GM12801 (cell line): ENCODE measurements around the gene GSX1.

Source experiments
- CTCF ChIP-seq: IDR thresholded peaks from one replicate; pipeline ENCODE4 v1.5.1; 2011; ENCODE audit warnings: control low read depth; ENCODE audit not compliant: insufficient read length; ENCODE audit errors: extremely low read depth

GSX1 gene

GRCh38 chr13:27839809-27840467 is 47.7 kb downstream of the GSX1 start:
- TF ChIP-seq CTCF, result no peak

DNA sequence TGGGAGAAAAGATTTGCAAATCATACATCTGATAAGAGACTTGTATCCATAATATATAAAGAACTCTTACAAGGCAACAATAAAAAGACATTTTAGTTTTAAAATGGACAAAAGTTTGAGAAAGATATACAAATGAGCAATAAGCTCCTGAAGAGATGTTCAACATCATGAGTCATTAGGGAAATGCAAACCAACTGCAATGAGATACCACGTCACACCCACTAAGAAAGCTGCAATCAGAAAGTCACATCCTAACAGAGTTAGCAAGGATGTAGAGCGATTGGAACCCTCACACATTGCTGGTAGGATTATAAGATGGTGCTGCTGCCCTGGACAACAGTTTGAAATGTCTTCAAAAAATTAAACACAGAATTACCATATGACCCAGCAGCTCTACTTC is 50.3 kb downstream of the GSX1 start:
- TF ChIP-seq CTCF, result no peak
